HG02870 (cell line): ENCODE measurements around the gene HRH3.

ENCODE experiments used
- ATAC-seq: cut with Tn5 transposase; IDR thresholded peaks from one replicate; pipeline ENCODE4 v1.9.1; 2021; ENCODE audit warnings: mild to moderate bottlenecking, moderate library complexity; ENCODE audit not compliant: unreplicated experiment

Gene HRH3

GRCh38 chr20:62244644-62245108 is 24.6 kb upstream of the HRH3 start:
- ATAC-seq = no peak

GRCh38 chr20:62243906-62244515 is 23.9 kb upstream of the HRH3 start:
- no peak for ATAC-seq

- ATAC-seq = no peak
These were observed 23.0 kb upstream of the HRH3 start for GRCh38 chr20:62243106-62243505.

- ATAC-seq = no peak
These were observed 22.1 kb upstream of the HRH3 start for GRCh38 chr20:62242176-62242575.

DNA sequence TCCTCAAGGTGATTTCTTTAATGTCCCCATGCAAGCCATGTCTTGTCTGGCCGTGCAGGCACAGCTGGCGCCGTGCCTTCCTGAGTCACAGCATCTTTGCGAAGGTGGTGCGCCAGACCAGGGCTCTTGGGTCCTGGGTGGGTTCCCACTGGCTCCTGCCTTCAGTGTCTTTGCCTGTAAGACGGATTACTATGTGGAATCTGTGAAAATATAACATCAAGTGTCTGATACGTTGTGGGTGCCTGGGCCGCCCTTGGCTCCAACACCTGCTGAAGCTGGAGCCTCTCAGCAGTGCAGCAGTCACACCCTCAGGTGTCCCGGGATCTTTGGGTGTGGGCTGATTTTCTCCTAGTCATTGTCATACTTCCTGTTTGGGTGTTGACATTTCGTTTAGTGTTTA is 21.4 kb upstream of the HRH3 start:
- no peak for ATAC-seq

DNA sequence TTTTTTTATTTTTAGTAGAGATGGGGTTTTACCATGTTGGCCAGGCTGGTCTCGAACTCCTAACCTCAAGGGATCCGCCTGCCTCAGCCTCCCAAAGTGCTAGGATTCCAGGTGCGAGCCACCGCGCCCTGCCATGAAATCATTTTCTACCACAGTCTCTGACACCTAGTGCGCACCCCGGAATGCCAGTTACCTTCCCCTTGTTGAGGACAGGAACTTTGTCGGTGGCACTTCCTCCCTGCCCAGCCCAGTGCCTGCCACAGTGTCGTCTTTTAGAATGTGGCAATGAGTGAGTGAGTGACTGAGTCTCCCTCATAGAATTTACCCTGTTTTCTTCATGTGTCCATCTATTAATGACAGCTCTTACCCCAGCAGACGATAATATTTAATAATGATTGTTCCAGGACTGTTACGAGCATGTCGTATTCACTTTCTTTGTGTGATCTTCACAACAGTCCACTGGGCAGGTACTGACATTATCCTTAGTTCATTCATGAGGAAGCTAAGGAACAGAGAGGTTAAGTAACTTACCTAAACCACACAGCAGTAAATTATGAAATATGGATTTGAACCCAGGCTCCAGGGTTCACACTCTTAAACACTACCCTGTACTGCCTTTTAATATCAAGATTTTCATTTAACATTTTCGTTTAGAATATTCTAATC is 20.1 kb upstream of the HRH3 start:
- ATAC-seq = no peak

DNA sequence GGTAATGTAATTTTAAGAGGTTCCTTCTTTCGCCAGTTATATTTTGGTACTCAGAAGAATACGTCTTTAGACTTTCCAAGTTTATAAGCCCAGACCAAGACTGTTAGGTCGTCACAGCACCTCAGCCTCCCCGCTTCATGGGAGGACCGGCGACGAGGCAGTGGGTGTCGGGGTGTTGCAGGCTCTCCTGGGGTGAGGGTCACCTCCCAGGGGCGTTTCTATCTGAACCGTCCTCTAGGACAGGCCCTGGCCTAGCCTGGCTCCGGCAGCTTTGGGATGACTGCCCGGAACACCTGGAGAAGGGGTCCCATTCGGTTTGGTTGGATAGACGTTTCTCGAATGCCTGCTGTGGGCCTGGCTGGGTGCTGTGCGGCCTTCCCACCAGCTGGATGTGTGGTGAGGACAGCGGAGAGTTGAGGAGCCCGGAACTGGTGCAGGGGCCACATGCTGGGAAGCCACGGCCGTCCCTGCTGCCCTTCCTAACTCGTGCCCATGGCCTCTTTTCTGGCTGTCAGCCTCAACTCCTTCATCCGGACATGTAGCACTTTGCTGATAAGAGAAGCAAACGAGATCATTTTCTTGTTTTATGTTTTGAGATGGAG is 19.3 kb upstream of the HRH3 start:
- no peak for ATAC-seq

DNA sequence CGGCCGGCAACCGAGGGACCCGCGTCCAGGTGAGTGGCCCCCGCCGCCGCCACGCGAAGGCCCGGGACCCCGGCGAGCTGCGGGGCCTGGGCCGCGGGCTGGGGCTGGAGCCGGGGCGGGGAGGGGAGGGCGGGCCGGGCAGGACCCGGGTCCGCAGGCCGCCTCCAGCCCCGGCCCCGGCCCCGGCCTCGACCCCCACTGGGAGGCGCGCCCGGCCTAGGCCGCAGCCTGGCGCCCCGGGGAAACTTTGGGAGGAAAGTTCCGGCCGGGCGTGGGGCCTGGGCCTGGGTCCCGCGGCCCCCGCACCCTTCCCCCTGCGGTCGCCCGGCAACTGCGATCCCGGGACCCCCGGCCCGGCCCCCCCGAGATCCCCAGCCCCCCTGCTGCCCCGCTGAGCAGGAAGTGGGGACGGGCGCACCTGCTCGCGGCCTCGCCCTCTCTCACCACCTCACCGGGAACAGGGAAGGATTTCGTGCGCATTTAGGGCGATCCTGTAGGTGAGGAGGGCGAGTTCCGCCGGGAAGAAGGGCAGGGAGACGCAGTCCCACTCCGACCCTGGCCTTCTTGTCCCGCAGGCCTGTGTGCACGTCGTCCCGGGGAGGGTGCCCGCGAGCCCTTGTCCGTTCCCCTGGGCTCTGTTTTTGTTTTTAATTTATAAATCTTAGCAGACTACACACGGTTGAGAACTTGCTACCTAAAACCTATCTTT is 18.6 kb upstream of the HRH3 start:
- no peak for ATAC-seq

DNA sequence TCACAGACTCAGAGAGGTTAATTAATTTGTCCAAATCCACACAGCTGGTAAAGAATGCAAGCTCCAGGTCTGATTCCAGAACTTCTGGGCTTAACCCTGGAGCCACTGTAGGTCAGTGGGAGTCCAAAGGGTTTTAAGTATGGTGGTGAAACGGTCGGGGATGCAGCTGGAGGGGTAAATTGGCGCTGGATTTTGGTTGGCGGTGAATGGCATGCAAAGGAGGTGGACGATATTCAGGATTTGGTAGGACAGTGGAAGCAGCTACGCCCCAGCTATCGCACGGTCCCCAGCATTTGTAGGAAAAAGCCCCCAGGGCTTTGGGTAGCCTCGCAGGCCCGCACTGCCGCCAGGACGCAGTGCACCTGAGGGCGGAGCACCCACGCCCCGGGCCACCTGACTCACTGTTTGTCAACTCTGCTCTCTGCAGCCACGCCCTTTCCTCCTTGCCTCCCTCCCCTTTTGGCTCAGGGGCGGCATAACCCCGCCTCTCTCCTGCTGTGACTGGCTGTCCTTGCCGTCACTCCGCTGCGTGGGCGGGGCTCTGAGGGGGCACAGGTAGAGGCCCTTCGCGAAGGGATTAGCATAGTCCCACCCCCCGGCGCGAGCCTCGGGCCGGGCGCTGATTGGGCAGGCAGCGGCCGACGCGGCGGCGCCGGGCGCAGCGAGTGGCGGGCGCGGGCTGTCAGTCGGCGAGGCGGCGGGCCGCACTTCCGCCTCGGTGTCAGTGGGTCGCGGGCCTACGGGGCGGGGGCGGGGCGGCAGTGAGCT is 17.9 kb upstream of the HRH3 start, which contains the start of gene OSBPL2:
Gene OSBPL2 (plus strand): TSS at position 721 of the 768 bp plus-strand sequence. CDS start 17,664 bp downstream, outside the sequence.
- ATAC-seq = peak; percentile 98

DNA sequence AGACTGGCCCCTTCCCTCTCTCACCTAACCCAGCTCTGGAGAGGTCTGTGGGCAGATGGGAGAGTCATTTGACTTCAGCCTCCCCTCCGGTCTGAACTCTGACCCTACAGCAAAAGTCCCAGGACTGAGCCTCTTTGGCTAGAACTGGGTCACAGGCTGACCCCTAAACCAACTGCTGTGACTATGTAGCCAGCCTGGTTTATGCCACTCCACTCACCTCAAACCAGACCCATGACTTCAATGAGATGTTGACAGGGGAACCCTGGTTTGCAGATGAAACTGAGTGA is 17.4 kb upstream of the HRH3 start:
- ATAC-seq = no peak

GRCh38 chr20:62236766-62237513 is 16.9 kb upstream of the HRH3 start:
- ATAC-seq = no peak

DNA sequence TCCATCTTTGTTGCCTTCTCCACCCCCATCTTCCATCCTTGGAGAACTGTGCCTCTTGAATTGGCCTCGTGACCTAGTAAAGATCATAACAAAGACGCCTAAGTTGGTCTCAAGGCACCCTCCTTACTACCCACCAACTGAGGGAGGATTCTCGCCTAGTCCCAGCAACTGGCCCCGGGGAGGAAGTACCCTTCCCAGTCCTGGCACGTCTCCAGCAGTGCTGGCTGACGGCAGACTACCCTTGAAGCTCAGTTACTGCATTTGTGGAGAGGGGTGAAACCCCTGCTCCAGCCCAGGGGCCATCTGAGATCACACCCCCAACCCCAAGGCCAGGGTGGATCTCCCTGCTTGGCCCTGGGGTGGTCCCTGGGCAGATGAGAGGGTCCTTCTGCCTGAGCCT is 16.1 kb upstream of the HRH3 start:
- no peak for ATAC-seq

DNA sequence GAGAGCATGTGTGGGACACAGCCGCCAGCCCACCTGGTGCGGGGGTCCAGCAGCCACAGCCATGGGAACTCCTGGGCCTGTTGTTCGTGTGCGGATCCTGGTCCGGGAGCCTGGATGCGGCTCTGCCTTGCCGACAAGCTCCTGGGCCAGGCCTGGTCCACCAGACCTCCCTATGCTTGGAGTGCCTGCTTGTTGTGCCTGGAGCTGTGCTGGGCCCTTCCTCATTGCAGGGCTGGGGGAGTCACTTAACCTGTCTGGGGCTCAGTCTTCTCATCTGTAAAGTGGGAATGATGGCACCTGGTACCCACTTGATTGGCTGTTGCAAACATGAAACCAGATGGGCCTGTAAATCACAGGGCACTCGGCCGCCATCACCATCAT is 15.7 kb upstream of the HRH3 start:
- no peak for ATAC-seq

- no peak for ATAC-seq
These were observed 15.1 kb upstream of the HRH3 start for GRCh38 chr20:62235001-62235776.

DNA sequence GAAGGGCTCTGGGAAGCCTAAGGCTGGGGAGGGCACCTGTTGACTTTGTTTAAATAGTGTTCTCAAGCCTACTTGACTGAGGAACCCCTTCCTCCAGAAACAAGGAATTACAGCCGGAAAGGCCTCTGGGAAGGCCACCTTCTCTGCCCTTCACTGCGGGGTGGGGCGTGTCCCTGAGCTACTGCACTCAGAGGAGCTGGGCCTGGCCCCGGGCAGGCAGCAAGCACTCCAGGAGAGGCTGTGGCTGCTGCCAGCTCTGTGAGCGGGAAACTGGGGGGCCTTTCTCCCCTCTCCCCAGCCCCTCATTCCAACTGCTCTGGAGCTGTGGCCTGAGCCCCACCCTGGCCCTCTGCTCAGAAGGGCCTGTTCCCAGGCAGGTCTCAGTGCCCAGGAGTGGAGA is 14.3 kb upstream of the HRH3 start:
- no peak for ATAC-seq

GRCh38 chr20:62233684-62234083 is 13.6 kb upstream of the HRH3 start:
- no peak for ATAC-seq

DNA sequence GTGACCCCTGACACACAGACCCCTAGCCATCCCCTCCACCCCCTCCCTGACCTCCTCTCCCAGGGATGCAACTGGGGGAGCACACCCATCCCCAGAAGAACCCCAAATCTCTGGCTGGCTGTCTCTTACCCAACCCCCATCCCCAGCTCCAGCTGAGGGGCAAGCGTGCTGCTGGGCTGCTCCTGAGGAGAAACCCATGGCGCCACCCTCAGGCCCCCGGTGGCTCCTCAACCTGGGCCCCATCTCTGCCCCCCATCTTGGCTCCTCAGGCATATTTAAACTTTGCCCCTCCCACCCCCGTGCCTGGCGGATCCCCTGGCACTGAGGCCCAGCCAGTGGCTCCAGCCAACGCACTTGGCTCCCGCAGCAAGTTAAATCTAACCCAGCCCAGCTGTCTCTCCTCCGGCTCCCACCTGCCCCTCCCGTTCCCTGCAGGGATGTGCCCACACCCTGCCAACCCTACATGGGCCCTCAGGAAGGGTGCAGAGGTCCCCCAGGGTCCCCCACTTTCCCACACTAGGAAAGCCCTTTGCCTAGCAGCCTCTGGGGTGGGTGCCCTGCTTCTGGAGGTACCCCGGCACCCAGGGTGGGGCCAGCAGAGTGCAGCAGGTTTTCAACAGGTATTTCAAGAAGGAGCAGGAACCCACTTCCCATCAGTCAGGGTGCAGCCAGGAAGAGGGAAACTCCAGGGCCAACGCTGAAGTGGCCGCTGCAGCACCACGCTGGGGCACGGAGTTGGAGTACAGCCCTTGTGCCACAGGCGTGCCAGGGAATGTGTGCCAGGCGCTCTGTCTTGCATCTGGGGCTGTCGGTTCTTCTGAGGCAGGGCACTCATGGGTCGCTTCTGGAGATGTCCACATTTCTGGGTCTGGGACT is 12.9 kb upstream of the HRH3 start:
- no peak for ATAC-seq

DNA sequence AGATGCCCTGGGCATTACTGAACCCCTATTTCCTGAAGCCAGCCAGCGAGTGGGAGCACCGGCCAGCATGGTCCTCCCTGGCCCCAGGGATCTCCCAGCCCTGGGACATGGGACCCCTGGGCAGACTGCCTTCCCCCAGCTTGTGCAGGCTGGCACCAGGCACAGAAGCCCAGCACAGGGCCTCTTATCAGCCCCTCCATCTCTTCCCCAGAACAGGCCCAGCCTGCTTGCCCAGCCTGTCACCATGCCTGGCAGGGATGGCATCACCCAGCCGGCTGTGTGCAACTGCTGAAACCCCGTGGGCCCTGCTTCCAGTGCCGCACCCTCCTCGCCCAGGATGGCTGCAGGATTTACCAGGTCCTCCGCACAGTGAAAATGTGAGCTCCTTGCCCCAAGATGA is 12.1 kb upstream of the HRH3 start:
- no peak for ATAC-seq

GRCh38 chr20:62231292-62231691 is 11.2 kb upstream of the HRH3 start:
- ATAC-seq = no peak
